Measurements from ENCODE around the gene EXOC3. TPM values are rescaled to one million over a fixed set of nuclear protein-coding genes. Genes with fewer than 3 reads are reported as not detected.
A peak's percentile ranks its signal among the peaks of the same experiment; 100 is the strongest.

Gene EXOC3
- total and polyA plus RNA-seq, 4 donors: 34.8 to 61.0 (median 51.9) TPM

GRCh38 chr5:418162-419121 is 24.5 kb upstream of the EXOC3 start:
- no peak overlapping the region for H3K9ac ChIP-seq (ENCODE audit: insufficient read depth in 1 of 2, low read length in 2 of 2)
- H3K27ac ChIP-seq (ENCODE audit: low read depth in 1 of 2, low read length in 1 of 2): no peak overlapping the region
- ATAC-seq (ENCODE audit: insufficient read depth, low FRiP score) (no peak), DNase-seq (no peak)
- H3K4me3 ChIP-seq: no peak overlapping the region
- peaks cover 0 to 22% (median 0%) of the 10 kb centered on the region in 5 donors for H3K4me1 ChIP-seq (ENCODE audit: control insufficient read depth in 5 of 5, insufficient read depth in 5 of 5, low read length in 5 of 5)
- no peaks in the 10 kb centered on the region for H3K27me3 ChIP-seq (ENCODE audit: control insufficient read depth in 3 of 3, insufficient read depth in 3 of 3, low read length in 2 of 3)
- no peaks in the 10 kb centered on the region for H3K9me3 ChIP-seq (ENCODE audit: control insufficient read depth in 4 of 4, insufficient read depth in 3 of 4, low read length in 3 of 4)
- WGBS, 2 donors: 84 to 89% methylated on average over 18 of the region's 18 CpGs
- peaks cover 0 to 4% (median 0%) of the 10 kb centered on the region in 4 donors for H3K36me3 ChIP-seq (ENCODE audit: control insufficient read depth in 4 of 4, insufficient read depth in 4 of 4, low read length in 4 of 4)
- no peak for TF ChIP-seq CTCF (IDR thresholded peaks at IDR 0.05; ENCODE audit: control extremely low read depth, extremely low read depth)

- Histone ChIP-seq H3K36me3 (ENCODE audit: control insufficient read depth in 4 of 4, insufficient read depth in 4 of 4, low read length in 4 of 4) (peaks cover 0 to 4% (median 0%) of the 10 kb centered on the region in 4 donors), H3K9ac (ENCODE audit: insufficient read depth in 1 of 2, low read length in 2 of 2) (no peak overlapping the region), H3K27me3 (ENCODE audit: control insufficient read depth in 3 of 3, insufficient read depth in 3 of 3, low read length in 2 of 3) (no peaks in the 10 kb centered on the region), H3K4me1 (ENCODE audit: control insufficient read depth in 5 of 5, insufficient read depth in 5 of 5, low read length in 5 of 5) (peaks cover 0 to 19% (median 0%) of the 10 kb centered on the region in 5 donors), H3K9me3 (ENCODE audit: control insufficient read depth in 4 of 4, insufficient read depth in 3 of 4, low read length in 3 of 4) (no peaks in the 10 kb centered on the region), H3K27ac (ENCODE audit: low read depth in 1 of 2, low read length in 1 of 2) (no peak overlapping the region), H3K4me3 (no peak overlapping the region)
- DNase-seq: peak in 2 of 3 donors; percentile 58 to 83
- TF ChIP-seq CTCF (IDR thresholded peaks at IDR 0.05; ENCODE audit: control extremely low read depth, extremely low read depth): no peak
- ATAC-seq (ENCODE audit: insufficient read depth, low FRiP score): no peak
- WGBS, 2 donors: 67 to 70% methylated on average over 12 of the region's 12 CpGs
Observed at GRCh38 chr5:419970-420369, 23.0 kb upstream of the EXOC3 start.

- WGBS, 2 donors: 94% methylated on average over 52 of the region's 52 CpGs
- Histone ChIP-seq H3K9ac (ENCODE audit: insufficient read depth in 1 of 2, low read length in 2 of 2) (no peak overlapping the region), H3K4me1 (ENCODE audit: control insufficient read depth in 5 of 5, insufficient read depth in 5 of 5, low read length in 5 of 5) (peaks cover 0 to 13% (median 0%) of the 10 kb centered on the region in 5 donors), H3K36me3 (ENCODE audit: control insufficient read depth in 4 of 4, insufficient read depth in 4 of 4, low read length in 4 of 4) (peaks cover 0 to 4% (median 0%) of the 10 kb centered on the region in 4 donors), H3K27me3 (ENCODE audit: control insufficient read depth in 3 of 3, insufficient read depth in 3 of 3, low read length in 2 of 3) (no peaks in the 10 kb centered on the region), H3K4me3 (no peak overlapping the region), H3K27ac (ENCODE audit: low read depth in 1 of 2, low read length in 1 of 2) (no peak overlapping the region), H3K9me3 (ENCODE audit: control insufficient read depth in 4 of 4, insufficient read depth in 3 of 4, low read length in 3 of 4) (no peaks in the 10 kb centered on the region)
- no peak for TF ChIP-seq CTCF (IDR thresholded peaks at IDR 0.05; ENCODE audit: control extremely low read depth, extremely low read depth)
- no peak for DNase-seq
- ATAC-seq (ENCODE audit: insufficient read depth, low FRiP score): no peak
Observed at GRCh38 chr5:420632-421286, 22.2 kb upstream of the EXOC3 start.

Measured in lung (tissue), 12 donors.